Right atrium auricular region (tissue), 2 donors: ENCODE results near the gene ZDHHC18. TPM values are rescaled to one million over a fixed set of nuclear protein-coding genes. Genes with fewer than 3 reads are reported as not detected.
"Not testable (repeated sequence)": the region's sequence is repeated elsewhere in the genome, so short reads cannot be mapped to it uniquely, and the experiment has no call there.

Experiments
- DNase-seq: peaks from one replicate; pipeline ENCODE4 v3.0.0-alpha.2; 2019; ENCODE audit warnings: low spot score
- H3K27ac ChIP-seq, 2 donors: fragments of 200-600 bp; sonication (generic); 1 replicate in 1 of 2; 2 replicates in 1 of 2; pipeline ENCODE4 v1.5.1; 2016 to 2019
- H3K27me3 ChIP-seq, 2 donors: fragments of 200-600 bp; sonication (generic); one replicate each; pipeline versions ENCODE4 v1.5.1 to v1.6.0; 2017 to 2019
- H3K36me3 ChIP-seq: fragments of 200-600 bp; sonication (generic); one replicate; pipeline ENCODE4 v1.5.1; 2016
- H3K4me1 ChIP-seq, 2 donors: fragments of 200-600 bp; sonication (generic); one replicate each; pipeline versions ENCODE4 v1.5.1 to v1.6.0; 2017 to 2019
- H3K4me3 ChIP-seq, 2 donors: fragments of 200-600 bp; sonication (generic); 1 replicate in 1 of 2; 2 replicates in 1 of 2; pipeline ENCODE4 v1.5.1; 2017 to 2019; ENCODE audit warnings: mild to moderate bottlenecking in 1 of 2, moderate library complexity in 1 of 2
- H3K9me3 ChIP-seq, 2 donors: fragments of 200-600 bp; sonication (generic); one replicate each; pipeline ENCODE4 v1.5.1; 2019
- total RNA-seq, 2 donors: library from RNA; depleted of rRNA; stranded (reverse); fragments of >200 nt; gene quantifications; one replicate each; pipeline ENCODE4 v1.1.0, GENCODE V29; 2016
- TF ChIP-seq, protein P1 (sequence below), 2 donors: fragments of 200-600 bp; sonication (generic); IDR thresholded peaks; one replicate each; pipeline ENCODE4 v1.5.1; 2019; ENCODE audit warnings: antibody characterized with exemption in 2 of 2

ZDHHC18 gene
- total RNA-seq, 2 donors from 2014 or later = 19.8 to 22.5 TPM

DNA sequence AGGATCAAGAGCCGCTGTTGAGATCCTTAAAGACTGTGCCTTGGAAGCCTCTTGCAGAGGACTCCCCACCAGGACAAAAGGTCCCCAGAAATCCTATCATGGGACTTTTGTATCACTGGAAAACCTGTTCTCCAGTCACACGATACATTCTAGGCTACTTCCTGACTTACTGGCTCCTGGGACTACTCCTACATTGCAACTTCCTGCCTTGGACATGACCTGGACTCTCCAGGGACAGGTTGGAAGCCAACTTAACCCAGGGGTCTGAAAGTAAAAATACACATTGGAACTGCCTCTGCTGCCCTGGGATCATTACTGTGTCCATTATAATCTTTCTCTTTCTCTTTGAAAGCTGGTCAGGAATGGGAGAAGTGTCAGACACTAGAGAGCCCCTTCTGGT, 28.9 kb upstream of the ZDHHC18 start:
- TF ChIP-seq, protein P1, sequence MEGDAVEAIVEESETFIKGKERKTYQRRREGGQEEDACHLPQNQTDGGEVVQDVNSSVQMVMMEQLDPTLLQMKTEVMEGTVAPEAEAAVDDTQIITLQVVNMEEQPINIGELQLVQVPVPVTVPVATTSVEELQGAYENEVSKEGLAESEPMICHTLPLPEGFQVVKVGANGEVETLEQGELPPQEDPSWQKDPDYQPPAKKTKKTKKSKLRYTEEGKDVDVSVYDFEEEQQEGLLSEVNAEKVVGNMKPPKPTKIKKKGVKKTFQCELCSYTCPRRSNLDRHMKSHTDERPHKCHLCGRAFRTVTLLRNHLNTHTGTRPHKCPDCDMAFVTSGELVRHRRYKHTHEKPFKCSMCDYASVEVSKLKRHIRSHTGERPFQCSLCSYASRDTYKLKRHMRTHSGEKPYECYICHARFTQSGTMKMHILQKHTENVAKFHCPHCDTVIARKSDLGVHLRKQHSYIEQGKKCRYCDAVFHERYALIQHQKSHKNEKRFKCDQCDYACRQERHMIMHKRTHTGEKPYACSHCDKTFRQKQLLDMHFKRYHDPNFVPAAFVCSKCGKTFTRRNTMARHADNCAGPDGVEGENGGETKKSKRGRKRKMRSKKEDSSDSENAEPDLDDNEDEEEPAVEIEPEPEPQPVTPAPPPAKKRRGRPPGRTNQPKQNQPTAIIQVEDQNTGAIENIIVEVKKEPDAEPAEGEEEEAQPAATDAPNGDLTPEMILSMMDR (IDR thresholded peaks at IDR 0.05) = no peak
- Histone ChIP-seq H3K36me3 (peaks cover 14% of the 10 kb centered on the region), H3K4me1 (peaks cover 0 to 47% of the 10 kb centered on the region in 2 donors), H3K4me3 (no peak overlapping the region), H3K27me3 (no peaks in the 10 kb centered on the region), H3K27ac (peak overlapping the region; percentile 32 to 58), H3K9me3 (no peaks in the 10 kb centered on the region)
- no peak for DNase-seq

DNA sequence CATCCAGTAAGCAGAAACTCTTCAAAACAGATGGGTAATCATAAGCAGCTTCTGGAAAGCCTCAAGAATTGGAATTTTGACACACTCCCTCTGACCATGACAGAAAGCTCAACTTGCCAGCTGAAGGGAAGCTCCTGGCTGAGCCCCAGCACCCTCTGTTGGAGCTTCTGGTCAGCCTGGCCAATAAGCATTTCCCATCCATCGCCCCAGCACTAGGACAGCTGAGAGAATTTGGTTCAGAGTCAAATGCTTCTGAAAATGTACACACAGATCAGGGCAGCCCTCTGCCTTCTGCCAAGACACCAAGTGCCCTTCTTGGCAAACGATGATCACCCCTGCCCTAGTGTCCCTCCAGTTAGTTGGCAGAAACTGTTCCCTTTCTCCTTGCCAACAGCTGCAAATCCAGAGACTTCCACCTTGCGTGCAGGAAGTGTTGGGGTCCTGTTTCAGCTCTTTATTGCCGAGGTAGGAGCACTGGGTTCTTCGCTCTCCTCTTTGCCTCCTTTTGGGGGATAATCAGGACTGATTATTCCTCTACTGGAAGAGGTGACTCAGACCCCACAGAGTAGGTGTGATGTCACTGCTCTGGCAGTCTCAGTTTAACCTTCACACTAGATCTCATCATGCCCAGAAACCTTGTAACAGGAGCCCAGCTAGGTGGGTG, 26.9 kb upstream of the ZDHHC18 start:
- Histone ChIP-seq H3K27ac (peak overlapping the region; percentile 67 to 89), H3K4me1 (peaks cover 0 to 47% of the 10 kb centered on the region in 2 donors), H3K27me3 (no peaks in the 10 kb centered on the region), H3K4me3 (peak overlapping the region in 1 of 2 donors; percentile 11), H3K9me3 (no peaks in the 10 kb centered on the region), H3K36me3 (peaks cover 7% of the 10 kb centered on the region)
- no peak for DNase-seq
- TF ChIP-seq, protein P1 (IDR thresholded peaks at IDR 0.05) = no peak

DNA sequence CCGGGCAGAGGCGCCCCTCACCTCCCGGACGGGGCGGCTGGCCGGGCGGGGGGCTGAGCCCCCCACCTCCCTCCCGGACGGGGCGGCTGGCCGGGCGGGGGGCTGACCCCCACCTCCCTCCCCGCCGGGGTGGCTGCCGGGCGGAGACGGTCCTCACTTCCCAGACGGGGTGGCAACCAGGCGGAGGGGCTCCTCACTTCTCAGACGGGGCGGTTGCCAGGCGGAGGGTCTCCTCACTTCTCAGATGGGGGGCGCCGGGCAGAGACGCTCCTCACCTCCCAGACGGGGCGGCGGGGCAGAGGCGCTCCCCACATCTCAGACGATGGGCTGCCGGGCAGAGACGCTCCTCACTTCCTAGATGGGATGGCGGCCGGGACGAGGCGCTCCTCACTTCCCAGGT, 22.6 kb upstream of the ZDHHC18 start:
- H3K27ac ChIP-seq, H3K36me3 ChIP-seq, H3K27me3 ChIP-seq, H3K4me3 ChIP-seq, H3K9me3 ChIP-seq, DNase-seq: not testable (repeated sequence)
- H3K4me1 ChIP-seq = peaks cover 0 to 24% of the 10 kb centered on the region in 2 donors

DNA sequence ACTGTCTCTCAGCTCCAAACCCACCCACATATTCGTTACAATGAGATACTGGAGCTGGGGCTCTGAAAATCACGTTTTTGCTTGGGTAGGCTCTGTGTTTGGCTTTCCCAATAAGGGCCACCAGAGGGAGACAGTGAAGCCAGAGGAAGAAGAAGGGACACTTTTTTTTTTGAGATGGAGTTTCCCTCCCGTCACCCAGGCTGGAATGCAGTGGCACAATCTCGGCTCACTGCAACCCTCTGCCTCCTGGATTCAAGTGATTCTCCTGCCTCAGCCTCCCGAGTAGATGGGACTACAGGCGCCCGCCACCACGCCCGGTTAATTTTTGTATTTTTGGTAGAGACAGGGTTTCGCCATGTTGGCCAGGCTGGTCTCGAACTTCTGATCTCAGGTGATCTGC, 16.4 kb upstream of the ZDHHC18 start:
- not testable (repeated sequence) for H3K27me3 ChIP-seq, H3K36me3 ChIP-seq, H3K4me3 ChIP-seq, H3K4me1 ChIP-seq, H3K27ac ChIP-seq, H3K9me3 ChIP-seq
- DNase-seq = peak; percentile 73
- TF ChIP-seq, protein P1 (IDR thresholded peaks at IDR 0.05) = peak; percentile 58 to 71

DNA sequence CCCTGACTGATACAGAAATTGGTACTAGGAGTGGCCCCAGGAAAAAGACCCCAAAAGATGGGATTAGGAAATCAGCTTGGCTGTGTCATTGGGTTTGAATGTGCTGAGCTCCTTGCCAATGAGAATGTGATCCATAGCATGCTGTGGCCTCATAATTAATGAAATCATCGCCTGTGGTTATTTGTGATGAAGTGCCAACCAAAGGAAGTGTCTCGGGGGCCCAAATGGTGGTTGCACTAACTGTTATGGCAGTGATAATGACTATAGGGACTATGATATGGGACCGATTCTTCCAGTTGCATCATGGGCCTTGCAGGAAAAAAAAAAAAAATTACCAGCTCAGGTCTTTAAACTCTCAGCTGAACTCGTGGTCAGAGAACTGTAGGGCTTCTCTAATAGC, 15.4 kb upstream of the ZDHHC18 start:
- Histone ChIP-seq H3K36me3 (no peaks in the 10 kb centered on the region), H3K27ac (no peak overlapping the region), H3K9me3 (no peaks in the 10 kb centered on the region), H3K4me1 (no peaks in the 10 kb centered on the region), H3K4me3 (no peak overlapping the region), H3K27me3 (no peaks in the 10 kb centered on the region)
- TF ChIP-seq, protein P1 (IDR thresholded peaks at IDR 0.05) = no peak
- no peak for DNase-seq

DNA sequence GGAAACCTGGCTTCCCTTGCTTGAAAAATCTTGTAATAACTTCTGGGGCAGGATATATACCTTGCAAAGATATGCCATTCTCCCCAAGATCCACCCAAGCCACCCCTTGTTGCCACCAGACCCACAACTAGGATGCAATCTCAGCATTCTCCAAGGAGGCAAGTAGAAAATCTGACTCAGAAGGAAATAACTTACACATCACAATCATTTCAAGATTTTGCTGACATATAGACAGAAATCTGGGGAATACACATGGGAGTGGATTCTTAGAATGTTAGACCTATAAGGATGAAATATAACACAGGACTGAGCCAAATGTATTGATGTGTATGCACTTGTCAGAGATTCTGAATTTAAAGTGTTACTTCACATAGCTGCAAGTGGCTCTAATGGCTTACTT, 14.8 kb upstream of the ZDHHC18 start:
- Histone ChIP-seq H3K4me3 (no peak overlapping the region), H3K9me3 (no peaks in the 10 kb centered on the region), H3K36me3 (no peaks in the 10 kb centered on the region), H3K4me1 (no peaks in the 10 kb centered on the region), H3K27ac (no peak overlapping the region), H3K27me3 (no peaks in the 10 kb centered on the region)
- no peak for DNase-seq
- TF ChIP-seq, protein P1 (IDR thresholded peaks at IDR 0.05) = no peak
